Measurements from ENCODE around the gene NOG.

NOG gene

GRCh38 chr17:56637254-56637653, 43.8 kb downstream of the NOG start:
- H3K36me3 Mint-ChIP-seq (ENCODE audit: low read depth) = no peaks in the 10 kb centered on the region
- no peak overlapping the region for H3K4me3 Mint-ChIP-seq
- H3K27me3 Mint-ChIP-seq = peaks cover 3% of the 10 kb centered on the region
- no peak overlapping the region for H3K27ac Mint-ChIP-seq
- no peak for DNase-seq
- H3K4me1 Mint-ChIP-seq (ENCODE audit: low read depth) = peaks cover 3% of the 10 kb centered on the region
- no peaks in the 10 kb centered on the region for H3K9me3 Mint-ChIP-seq

- Mint-ChIP-seq H3K36me3 (ENCODE audit: low read depth) (no peaks in the 10 kb centered on the region), H3K27me3 (peaks cover 3% of the 10 kb centered on the region), H3K27ac (no peak overlapping the region), H3K9me3 (no peaks in the 10 kb centered on the region), H3K4me1 (ENCODE audit: low read depth) (peaks cover 3% of the 10 kb centered on the region), H3K4me3 (no peak overlapping the region)
- no peak for DNase-seq
These were observed 45.1 kb downstream of the NOG start for GRCh38 chr17:56638591-56639051.

- no peaks in the 10 kb centered on the region for H3K9me3 Mint-ChIP-seq
- peaks cover 3% of the 10 kb centered on the region for H3K4me1 Mint-ChIP-seq (ENCODE audit: low read depth)
- H3K27me3 Mint-ChIP-seq = peaks cover 3% of the 10 kb centered on the region
- H3K27ac Mint-ChIP-seq = no peak overlapping the region
- H3K36me3 Mint-ChIP-seq (ENCODE audit: low read depth) = no peaks in the 10 kb centered on the region
- no peak for DNase-seq
- no peak overlapping the region for H3K4me3 Mint-ChIP-seq
These were observed 46.0 kb downstream of the NOG start for GRCh38 chr17:56639517-56639916.

GRCh38 chr17:56640116-56640515, 46.6 kb downstream of the NOG start:
- Mint-ChIP-seq H3K36me3 (ENCODE audit: low read depth) (no peaks in the 10 kb centered on the region), H3K4me3 (no peak overlapping the region), H3K9me3 (no peaks in the 10 kb centered on the region), H3K27ac (no peak overlapping the region), H3K27me3 (peaks cover 3% of the 10 kb centered on the region), H3K4me1 (ENCODE audit: low read depth) (peaks cover 3% of the 10 kb centered on the region)
- DNase-seq = no peak

GRCh38 chr17:56641373-56641772, 47.9 kb downstream of the NOG start:
- Mint-ChIP-seq H3K36me3 (ENCODE audit: low read depth) (no peaks in the 10 kb centered on the region), H3K4me3 (no peak overlapping the region), H3K27me3 (peaks cover 4% of the 10 kb centered on the region), H3K4me1 (ENCODE audit: low read depth) (peaks cover 3% of the 10 kb centered on the region), H3K27ac (no peak overlapping the region), H3K9me3 (no peaks in the 10 kb centered on the region)
- DNase-seq = no peak

GRCh38 chr17:56641894-56642293, 48.4 kb downstream of the NOG start:
- Mint-ChIP-seq H3K4me1 (ENCODE audit: low read depth) (peaks cover 3% of the 10 kb centered on the region), H3K27me3 (peaks cover 4% of the 10 kb centered on the region), H3K9me3 (no peaks in the 10 kb centered on the region), H3K36me3 (ENCODE audit: low read depth) (no peaks in the 10 kb centered on the region), H3K4me3 (no peak overlapping the region), H3K27ac (no peak overlapping the region)
- DNase-seq = no peak

GRCh38 chr17:56642424-56642823, 48.9 kb downstream of the NOG start:
- H3K9me3 Mint-ChIP-seq = no peaks in the 10 kb centered on the region

More at GRCh38 chr17:56642424-56642823, 48.9 kb downstream of the NOG start:
- Mint-ChIP-seq H3K27me3 (peaks cover 4% of the 10 kb centered on the region), H3K36me3 (ENCODE audit: low read depth) (no peaks in the 10 kb centered on the region), H3K4me1 (ENCODE audit: low read depth) (peaks cover 3% of the 10 kb centered on the region), H3K27ac (no peak overlapping the region), H3K4me3 (no peak overlapping the region)
- no peak for DNase-seq

Data from activated T-cell treated with anti-CD3 and anti-CD28 coated beads, Interleukin-2, amount 50 U/mL, for 24 hours (primary cell).